Dermis blood vessel endothelial cell (primary cell): ENCODE data around the gene NDFIP1. TPM values are rescaled to one million over a fixed set of nuclear protein-coding genes. Genes with fewer than 3 reads are reported as not detected.

Source experiments
- DNase-seq: peaks from one replicate; pipeline ENCODE4 v3.0.0; 2010
- total RNA-seq: library from RNA; depleted of rRNA; stranded (reverse); fragments of >200 nt; gene quantifications from 2 replicates; pipeline ENCODE4 v1.2.3, GENCODE V29; 2014

Gene NDFIP1
- total RNA-seq, 1 donor from 2014 or later: 57.7 TPM

GRCh38 chr5:142192286-142193113 lies 83.9 kb downstream of the NDFIP1 start:
- DNase-seq: peak; percentile 76

GRCh38 chr5:142193114-142193428 lies 84.5 kb downstream of the NDFIP1 start:
- DNase-seq: no peak

- DNase-seq: peak; percentile 85
Observed at GRCh38 chr5:142197098-142197497, 88.5 kb downstream of the NDFIP1 start.

GRCh38 chr5:142197781-142198180 lies 89.2 kb downstream of the NDFIP1 start:
- DNase-seq: no peak

- DNase-seq: no peak
Observed at GRCh38 chr5:142199388-142199787, 90.8 kb downstream of the NDFIP1 start.

- no peak for DNase-seq
Observed at GRCh38 chr5:142200387-142200786, 91.8 kb downstream of the NDFIP1 start.

GRCh38 chr5:142201471-142201887 lies 92.9 kb downstream of the NDFIP1 start:
- DNase-seq: peak; percentile 97

- DNase-seq: peak; percentile 58
Observed at GRCh38 chr5:142202282-142202681, 93.7 kb downstream of the NDFIP1 start.

Other genes with a start within 250 kb of the NDFIP1 start
- gene PCDH1, start 230.4 kb upstream of the NDFIP1 start, total RNA-seq: 94.4 and 162 TPM in 2 replicates
- 66.4 and 81.7 TPM in 2 replicates for gene DELE1, start 184.9 kb upstream of the NDFIP1 start, total RNA-seq
- gene PCDH12, start 150.6 kb upstream of the NDFIP1 start, total RNA-seq: 48.2 and 60.9 TPM in 2 replicates
- gene RNF14, start 139.7 kb upstream of the NDFIP1 start, total RNA-seq: 75.7 and 88.3 TPM in 2 replicates
- gene GNPDA1, start 95.8 kb upstream of the NDFIP1 start, total RNA-seq: 51.4 and 54.1 TPM in 2 replicates
- 5.5 and 11.9 TPM in 2 replicates for gene SPRY4, start 216.2 kb downstream of the NDFIP1 start, total RNA-seq